ENCODE results near the gene XRCC4. TPM values are rescaled to one million over a fixed set of nuclear protein-coding genes. Genes with fewer than 3 reads are reported as not detected.

The XRCC4 gene
- total RNA-seq: 1 to 10 TPM; 2.9 to 7.4 (median 4.7) TPM
- 10 to 100 TPM in 1 of 2 donors, 1 to 10 TPM in 1; 6.4 to 12.2 TPM for polyA plus RNA-seq
- 3.4 reads per million, percentile 18 among the genes with 10 or more reads in this experiment for total RNA-seq

DNA sequence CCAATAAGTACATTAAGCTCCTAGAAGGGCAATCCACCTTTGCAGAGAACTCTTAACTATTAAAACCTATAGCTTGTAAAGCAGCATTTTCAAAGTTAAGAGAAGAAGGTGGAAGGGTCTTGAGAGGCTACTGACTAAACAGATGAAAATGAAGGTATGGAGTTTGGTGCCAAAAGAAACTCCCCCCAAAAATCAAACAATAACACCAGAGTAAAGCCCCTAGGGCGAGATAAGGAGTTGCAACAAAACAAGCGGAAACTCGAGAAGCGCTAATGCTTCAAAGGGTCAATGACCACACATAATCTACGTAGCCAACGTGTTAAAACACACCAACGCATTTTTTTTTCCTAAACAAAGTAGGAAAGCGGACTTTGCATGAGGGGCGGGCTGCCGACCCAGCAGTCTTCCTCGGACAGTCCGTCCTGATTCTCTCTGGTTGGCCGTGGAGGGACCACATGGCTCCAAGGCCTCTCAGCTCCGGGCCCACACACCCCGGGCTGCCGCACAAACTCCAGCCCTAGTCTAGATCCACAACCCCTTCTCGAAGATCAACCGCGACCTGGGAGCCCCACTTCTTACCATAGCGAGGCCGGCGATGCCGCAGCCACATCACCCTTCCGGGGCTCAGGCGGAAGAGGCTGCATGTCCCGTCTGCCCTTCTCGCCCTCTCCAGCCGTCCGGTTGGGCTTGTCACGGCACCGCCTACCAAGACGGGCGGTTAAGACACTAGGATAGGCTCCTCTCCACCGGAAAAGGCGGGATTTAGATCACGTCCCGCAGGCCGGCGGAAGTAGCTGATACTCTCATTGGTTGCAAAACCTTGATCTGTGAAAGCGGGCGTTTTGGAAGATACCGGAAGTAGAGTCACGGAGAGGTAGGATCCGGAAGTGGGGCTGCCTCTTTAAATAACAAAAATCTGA lies at the start of gene XRCC4, which contains the start of gene TMEM167A:
Gene XRCC4, plus strand, starts transcription at position 806 of the 920 bp plus-strand sequence. CDS start 27,373 bp downstream, outside the sequence.
Gene TMEM167A, minus strand, starts transcription at position 653 of the 920 bp plus-strand sequence. Its CDS starts 71 bp downstream, at position 582.
- ATAC-seq: peak; percentile 99
- H3K4me1 ChIP-seq (ENCODE audit: control insufficient read depth in 2 of 2, insufficient read depth in 2 of 2, low read length in 2 of 2): peaks cover 5 to 16% of the 10 kb centered on the region in 2 donors
- peaks cover 35 to 65% (median 62%) of the 10 kb centered on the region in 7 donors for H3K4me1 Mint-ChIP-seq

DNA sequence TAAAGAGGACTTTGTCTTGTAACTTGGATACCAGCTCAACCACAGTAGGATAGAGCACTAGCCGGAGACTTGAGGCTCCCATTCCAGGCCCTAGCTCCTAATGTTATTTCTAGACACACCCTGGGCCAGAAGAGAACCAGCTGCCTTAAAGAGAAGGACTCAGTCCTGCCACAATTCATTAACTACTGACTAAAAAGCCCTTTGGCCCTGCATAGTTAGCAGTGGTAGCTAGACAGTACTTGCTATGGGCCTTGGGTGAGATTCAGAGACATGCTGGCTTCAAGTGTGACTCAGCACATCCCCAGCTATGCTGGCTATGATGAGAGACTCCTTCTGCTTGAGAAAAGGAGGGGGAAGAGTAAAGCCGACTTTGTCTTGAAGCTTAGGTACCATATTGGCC lies 47.4 kb upstream of the XRCC4 start:
- Histone ChIP-seq H3K27ac (ENCODE audit: low read depth, low read length) (no peak overlapping the region), H3K4me1 (ENCODE audit: control insufficient read depth in 2 of 2, insufficient read depth in 2 of 2, low read length in 2 of 2) (no peaks in the 10 kb centered on the region), H3K36me3 (ENCODE audit: control insufficient read depth in 2 of 3, insufficient read depth in 3 of 3, low read length in 3 of 3) (no peaks in the 10 kb centered on the region), H3K4me3 (ENCODE audit: low read length) (no peak overlapping the region), H3K27me3 (ENCODE audit: control insufficient read depth in 2 of 2, insufficient read depth in 2 of 2, low read length in 2 of 2) (no peaks in the 10 kb centered on the region), H3K9me3 (ENCODE audit: control insufficient read depth in 2 of 3, low read length in 3 of 3) (no peaks in the 10 kb centered on the region)
- H3K36me3 Mint-ChIP-seq: no peaks in the 10 kb centered on the region
- no peak overlapping the region for H3K4me3 Mint-ChIP-seq
- no peak for DNase-seq
- intact Hi-C loops (cut with micrococcal nuclease): no loop called here
- no peak overlapping the region for H3K27ac Mint-ChIP-seq
- ChIA-PET POLR2A (no interaction called here), CTCF (no interaction called here)
- H3K27me3 Mint-ChIP-seq: no peaks in the 10 kb centered on the region
- no peaks in the 10 kb centered on the region for H3K4me1 Mint-ChIP-seq
- no peaks in the 10 kb centered on the region for H3K9me3 Mint-ChIP-seq
- no peak for ATAC-seq

More for the DNA sequence above, at the start of gene XRCC4, which contains the start of gene TMEM167A:
- ChIA-PET CTCF (no interaction called here), POLR2A (interaction anchor here (0.6 to 4.1 kb wide), 4 partner anchors 9 to 799 kb away, joined by 3 to 15 read pairs (median 5); partner anchors contain the start of gene RPS23)
- Histone ChIP-seq H3K27me3 (ENCODE audit: control insufficient read depth in 2 of 2, insufficient read depth in 2 of 2, low read length in 2 of 2) (no peaks in the 10 kb centered on the region), H3K9me3 (ENCODE audit: control insufficient read depth in 2 of 3, low read length in 3 of 3) (no peaks in the 10 kb centered on the region), H3K36me3 (ENCODE audit: control insufficient read depth in 2 of 3, insufficient read depth in 3 of 3, low read length in 3 of 3) (peaks cover 0 to 4% (median 0%) of the 10 kb centered on the region in 3 experiments), H3K4me3 (ENCODE audit: low read length) (peak within 1 kb of the TSS; percentile 78), H3K27ac (ENCODE audit: low read depth, low read length) (peak within 1 kb of the TSS; percentile 83)
- Mint-ChIP-seq H3K4me3 (peak within 1 kb of the TSS; percentile 93 to 99 (median 98)), H3K27ac (peak within 1 kb of the TSS; percentile 95 to 99 (median 97)), H3K36me3 (peaks cover 7 to 22% (median 17%) of the 10 kb centered on the region in 5 donors), H3K9me3 (peaks cover 0 to 2% (median 0%) of the 10 kb centered on the region in 11 donors), H3K27me3 (no peaks in the 10 kb centered on the region)
- intact Hi-C loops (cut with micrococcal nuclease): loop anchor here (1.0 to 10.0 kb wide), 11 partner anchors 16 to 1780 kb away; partner anchors contain the start of genes RPS23 (in 2 of the 2), SSBP2 (in 2 of the 2) and ZCCHC9 (in 2 of the 2)
- peak; percentile 71 to 97 (median 94) for DNase-seq

DNA sequence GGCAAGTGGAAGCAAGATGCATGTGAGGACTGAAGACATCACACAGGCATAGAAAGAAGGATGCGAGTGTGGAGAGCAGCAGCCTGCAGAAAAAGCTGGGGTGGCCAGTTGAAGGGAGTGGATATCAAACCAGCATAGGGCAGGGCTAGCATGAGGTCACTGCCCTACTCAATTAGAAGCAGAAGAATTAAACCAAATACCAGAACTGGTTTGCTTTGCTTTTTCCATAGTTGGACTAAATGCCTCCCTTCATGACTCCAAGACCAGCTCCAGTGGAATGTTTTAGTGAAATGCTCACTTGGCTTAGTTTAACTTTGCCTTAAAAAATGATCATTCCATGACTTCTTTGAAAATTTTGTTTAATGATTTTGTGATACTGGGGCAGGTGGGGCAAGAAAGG lies 46.0 kb upstream of the XRCC4 start:
- peaks cover 0 to 3% (median 0%) of the 10 kb centered on the region in 7 donors for H3K4me1 Mint-ChIP-seq
- no peaks in the 10 kb centered on the region for H3K9me3 Mint-ChIP-seq
- no peak overlapping the region for H3K27ac Mint-ChIP-seq
- intact Hi-C loops (cut with micrococcal nuclease): no loop called here
- Histone ChIP-seq H3K36me3 (ENCODE audit: control insufficient read depth in 2 of 3, insufficient read depth in 3 of 3, low read length in 3 of 3) (no peaks in the 10 kb centered on the region), H3K9me3 (ENCODE audit: control insufficient read depth in 2 of 3, low read length in 3 of 3) (no peaks in the 10 kb centered on the region), H3K4me3 (ENCODE audit: low read length) (no peak overlapping the region), H3K27me3 (ENCODE audit: control insufficient read depth in 2 of 2, insufficient read depth in 2 of 2, low read length in 2 of 2) (no peaks in the 10 kb centered on the region), H3K27ac (ENCODE audit: low read depth, low read length) (no peak overlapping the region), H3K4me1 (ENCODE audit: control insufficient read depth in 2 of 2, insufficient read depth in 2 of 2, low read length in 2 of 2) (no peaks in the 10 kb centered on the region)
- H3K4me3 Mint-ChIP-seq: no peak overlapping the region
- ChIA-PET CTCF (no interaction called here), POLR2A (interaction anchor here (0.7 kb wide), 1 partner anchor 251 kb away, joined by 3 read pairs; no protein-coding TSS in a partner anchor)
- no peak for DNase-seq
- no peaks in the 10 kb centered on the region for H3K36me3 Mint-ChIP-seq
- H3K27me3 Mint-ChIP-seq: no peaks in the 10 kb centered on the region
- no peak for ATAC-seq

DNA sequence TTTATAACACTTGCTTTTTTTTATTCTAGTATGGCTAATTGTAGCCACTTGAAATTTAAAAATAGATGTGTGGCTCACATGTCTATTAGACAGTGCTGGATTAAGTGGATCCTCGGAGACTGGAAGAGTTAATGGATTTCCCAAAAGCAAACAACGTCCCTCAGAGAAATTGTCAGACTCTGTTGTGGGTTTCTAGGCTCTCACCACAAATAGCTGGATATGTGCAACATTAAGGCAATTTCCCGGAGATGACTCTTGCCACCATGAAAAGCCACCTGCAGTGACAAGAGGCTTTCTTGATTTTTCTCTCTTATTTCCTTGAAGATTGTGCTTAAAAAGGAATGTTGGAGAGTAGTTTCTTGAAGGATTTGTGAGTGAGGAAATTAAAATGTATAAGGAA lies 43.3 kb upstream of the XRCC4 start:
- Histone ChIP-seq H3K27me3 (ENCODE audit: control insufficient read depth in 2 of 2, insufficient read depth in 2 of 2, low read length in 2 of 2) (no peaks in the 10 kb centered on the region), H3K4me1 (ENCODE audit: control insufficient read depth in 2 of 2, insufficient read depth in 2 of 2, low read length in 2 of 2) (no peaks in the 10 kb centered on the region), H3K36me3 (ENCODE audit: control insufficient read depth in 2 of 3, insufficient read depth in 3 of 3, low read length in 3 of 3) (no peaks in the 10 kb centered on the region), H3K4me3 (ENCODE audit: low read length) (no peak overlapping the region), H3K27ac (ENCODE audit: low read depth, low read length) (no peak overlapping the region), H3K9me3 (ENCODE audit: control insufficient read depth in 2 of 3, low read length in 3 of 3) (no peaks in the 10 kb centered on the region)
- intact Hi-C loops (cut with micrococcal nuclease): no loop called here
- ChIA-PET CTCF (no interaction called here), POLR2A (no interaction called here)
- Mint-ChIP-seq H3K4me3 (no peak overlapping the region), H3K4me1 (peaks cover 0 to 13% (median 5%) of the 10 kb centered on the region in 7 donors), H3K27ac (no peak overlapping the region), H3K27me3 (no peaks in the 10 kb centered on the region), H3K9me3 (no peaks in the 10 kb centered on the region), H3K36me3 (no peaks in the 10 kb centered on the region)
- no peak for ATAC-seq
- no peak for DNase-seq

DNA sequence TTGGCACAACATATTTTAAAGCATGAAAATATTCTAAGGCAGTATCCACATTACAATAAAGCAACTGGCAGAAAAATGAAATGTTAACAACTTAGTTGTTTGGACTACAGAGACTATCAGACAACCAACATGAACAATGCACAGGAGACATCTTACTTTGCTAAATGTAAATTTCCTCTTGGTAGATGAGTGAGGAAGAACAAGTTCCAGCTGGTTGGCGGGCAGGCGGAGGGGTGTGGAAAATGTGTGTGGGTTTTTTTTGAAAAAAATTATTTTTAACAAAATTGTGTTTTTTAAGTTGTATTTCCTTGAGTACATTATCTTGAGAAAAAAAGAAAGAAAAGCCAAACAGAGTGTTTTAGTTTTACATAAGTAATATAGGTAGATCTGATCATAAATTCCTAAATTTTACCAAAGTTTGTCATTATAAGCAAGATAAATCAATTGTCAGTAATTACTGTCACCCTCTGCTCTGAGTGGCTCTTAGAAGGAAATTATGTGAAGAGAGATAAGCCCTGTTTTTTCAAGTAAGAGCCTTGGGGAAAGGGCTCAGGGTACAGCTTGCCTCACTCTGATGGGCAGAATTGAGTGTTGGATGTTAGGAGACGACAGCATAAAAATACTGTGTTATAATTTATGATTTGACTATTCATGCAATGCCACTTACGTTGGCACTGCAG lies 42.7 kb upstream of the XRCC4 start:
- CTCF ChIA-PET: no interaction called here

DNA sequence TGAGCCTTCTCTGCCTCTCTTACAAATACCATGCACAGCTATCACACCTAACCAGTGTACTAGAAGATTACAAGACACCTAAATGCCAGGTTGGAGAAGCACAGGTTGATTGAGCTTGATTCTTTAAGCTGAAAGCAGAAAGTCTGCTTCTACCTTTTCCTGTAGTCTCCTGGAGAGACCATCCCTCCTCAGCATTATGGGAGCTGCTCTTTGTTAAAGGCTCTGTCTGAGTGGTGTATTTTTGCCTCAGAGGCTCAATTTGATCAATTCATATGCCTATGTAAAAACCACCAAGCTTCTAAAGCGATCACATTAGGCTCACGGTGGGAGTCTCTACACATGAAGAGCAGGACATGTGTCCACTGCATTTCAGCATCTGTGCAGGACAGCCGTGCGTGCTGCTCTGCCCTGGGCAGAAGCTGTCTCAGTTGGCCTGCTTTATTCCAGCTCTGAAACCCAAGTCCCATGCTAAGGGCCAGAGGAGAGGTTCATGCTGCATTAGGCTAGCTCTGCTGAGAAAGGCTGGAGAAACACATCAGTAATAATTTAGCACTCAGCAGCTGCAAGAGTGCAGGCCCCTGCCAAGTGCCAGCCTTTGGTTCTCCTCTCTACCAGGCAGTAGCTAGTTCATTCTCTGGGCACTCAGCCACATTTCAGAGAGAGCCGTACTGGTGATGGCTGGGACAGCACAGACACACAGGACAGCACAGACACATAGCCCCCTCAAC lies 41.8 kb upstream of the XRCC4 start:
- DNase-seq (no peak), ATAC-seq (no peak)
- ChIA-PET POLR2A (no interaction called here), CTCF (no interaction called here)
- Mint-ChIP-seq H3K27ac (no peak overlapping the region), H3K27me3 (no peaks in the 10 kb centered on the region), H3K4me3 (no peak overlapping the region), H3K36me3 (no peaks in the 10 kb centered on the region), H3K4me1 (peaks cover 0 to 13% (median 5%) of the 10 kb centered on the region in 7 donors), H3K9me3 (no peaks in the 10 kb centered on the region)
- Histone ChIP-seq H3K36me3 (ENCODE audit: control insufficient read depth in 2 of 3, insufficient read depth in 3 of 3, low read length in 3 of 3) (no peaks in the 10 kb centered on the region), H3K4me3 (ENCODE audit: low read length) (no peak overlapping the region), H3K27me3 (ENCODE audit: control insufficient read depth in 2 of 2, insufficient read depth in 2 of 2, low read length in 2 of 2) (no peaks in the 10 kb centered on the region), H3K27ac (ENCODE audit: low read depth, low read length) (no peak overlapping the region), H3K9me3 (ENCODE audit: control insufficient read depth in 2 of 3, low read length in 3 of 3) (no peaks in the 10 kb centered on the region), H3K4me1 (ENCODE audit: control insufficient read depth in 2 of 2, insufficient read depth in 2 of 2, low read length in 2 of 2) (no peaks in the 10 kb centered on the region)
- intact Hi-C loops (cut with micrococcal nuclease): no loop called here

More for the DNA sequence above, 42.7 kb upstream of the XRCC4 start:
- ATAC-seq (no peak), DNase-seq (no peak)
- Histone ChIP-seq H3K4me3 (ENCODE audit: low read length) (no peak overlapping the region), H3K36me3 (ENCODE audit: control insufficient read depth in 2 of 3, insufficient read depth in 3 of 3, low read length in 3 of 3) (no peaks in the 10 kb centered on the region), H3K4me1 (ENCODE audit: control insufficient read depth in 2 of 2, insufficient read depth in 2 of 2, low read length in 2 of 2) (no peaks in the 10 kb centered on the region), H3K27me3 (ENCODE audit: control insufficient read depth in 2 of 2, insufficient read depth in 2 of 2, low read length in 2 of 2) (no peaks in the 10 kb centered on the region), H3K9me3 (ENCODE audit: control insufficient read depth in 2 of 3, low read length in 3 of 3) (no peaks in the 10 kb centered on the region), H3K27ac (ENCODE audit: low read depth, low read length) (no peak overlapping the region)
- Mint-ChIP-seq H3K4me3 (no peak overlapping the region), H3K27me3 (no peaks in the 10 kb centered on the region), H3K36me3 (no peaks in the 10 kb centered on the region), H3K4me1 (peaks cover 0 to 13% (median 5%) of the 10 kb centered on the region in 7 donors), H3K27ac (no peak overlapping the region), H3K9me3 (no peaks in the 10 kb centered on the region)
- POLR2A ChIA-PET: no interaction called here
- intact Hi-C loops (cut with micrococcal nuclease): no loop called here
